ENCODE measurements around the gene LBHD1. TPM values are rescaled to one million over a fixed set of nuclear protein-coding genes. Genes with fewer than 3 reads are reported as not detected.

LBHD1 gene
- total and polyA plus RNA-seq, 2 of the 13 experiments (the other 11 are each of a cell fraction or from before 2014, with no cell fraction given), result 3.2 to 3.7 TPM

DNA sequence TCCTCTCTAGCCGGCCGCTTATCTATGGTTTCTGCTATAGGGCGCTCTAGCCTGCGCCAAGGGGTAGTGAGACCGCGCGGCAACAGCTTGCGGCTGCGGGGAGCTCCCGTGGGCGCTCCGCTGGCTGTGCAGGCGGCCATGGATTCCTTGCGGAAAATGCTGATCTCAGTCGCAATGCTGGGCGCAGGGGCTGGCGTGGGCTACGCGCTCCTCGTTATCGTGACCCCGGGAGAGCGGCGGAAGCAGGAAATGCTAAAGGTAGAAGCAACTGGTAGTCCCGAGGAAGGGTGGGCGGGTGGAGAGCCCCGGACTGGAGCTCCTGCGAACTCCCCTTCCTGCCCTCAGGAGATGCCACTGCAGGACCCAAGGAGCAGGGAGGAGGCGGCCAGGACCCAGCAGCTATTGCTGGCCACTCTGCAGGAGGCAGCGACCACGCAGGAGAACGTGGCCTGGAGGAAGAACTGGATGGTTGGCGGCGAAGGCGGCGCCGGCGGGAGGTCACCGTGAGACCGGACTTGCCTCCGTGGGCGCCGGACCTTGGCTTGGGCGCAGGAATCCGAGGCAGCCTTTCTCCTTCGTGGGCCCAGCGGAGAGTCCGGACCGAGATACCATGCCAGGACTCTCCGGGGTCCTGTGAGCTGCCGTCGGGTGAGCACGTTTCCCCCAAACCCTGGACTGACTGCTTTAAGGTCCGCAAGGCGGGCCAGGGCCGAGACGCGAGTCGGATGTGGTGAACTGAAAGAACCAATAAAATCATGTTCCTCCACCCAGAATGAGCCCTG lies at the start of gene LBHD1, which contains the start of gene UQCC3 (continued):
- TF ChIP-seq YEATS2 (CRISPR knock-in tag; IDR thresholded peaks at IDR 0.05; ENCODE audit: borderline replicate concordance), result peak; percentile 93
- TF ChIP-seq, protein P1, sequence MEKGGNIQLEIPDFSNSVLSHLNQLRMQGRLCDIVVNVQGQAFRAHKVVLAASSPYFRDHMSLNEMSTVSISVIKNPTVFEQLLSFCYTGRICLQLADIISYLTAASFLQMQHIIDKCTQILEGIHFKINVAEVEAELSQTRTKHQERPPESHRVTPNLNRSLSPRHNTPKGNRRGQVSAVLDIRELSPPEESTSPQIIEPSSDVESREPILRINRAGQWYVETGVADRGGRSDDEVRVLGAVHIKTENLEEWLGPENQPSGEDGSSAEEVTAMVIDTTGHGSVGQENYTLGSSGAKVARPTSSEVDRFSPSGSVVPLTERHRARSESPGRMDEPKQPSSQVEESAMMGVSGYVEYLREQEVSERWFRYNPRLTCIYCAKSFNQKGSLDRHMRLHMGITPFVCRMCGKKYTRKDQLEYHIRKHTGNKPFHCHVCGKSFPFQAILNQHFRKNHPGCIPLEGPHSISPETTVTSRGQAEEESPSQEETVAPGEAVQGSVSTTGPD (CRISPR knock-in tag; IDR thresholded peaks at IDR 0.05), result 0 out of 2 replicates have a peak, but pooled peaks have one; percentile 34
- no peak for TF ChIP-seq ZFP36 (IDR thresholded peaks at IDR 0.05; ENCODE audit: borderline replicate concordance, low read depth, low read length, partially characterized antibody)
- TF ChIP-seq ZNF775 (CRISPR knock-in tag; IDR thresholded peaks at IDR 0.05; ENCODE audit: borderline replicate concordance), result no peak
- peak; percentile 35; the same call in 1 of the 2 replicates for TF ChIP-seq ZMYM4 (CRISPR knock-in tag; IDR thresholded peaks at IDR 0.05)
- 0 out of 2 replicates have a peak, but pooled peaks have one; percentile 21 for TF ChIP-seq CBFB (CRISPR knock-in tag; IDR thresholded peaks at IDR 0.05)
- TF ChIP-seq ZNF619 (CRISPR knock-in tag; IDR thresholded peaks at IDR 0.05), result no peak; the same call in 1 of the 2 replicates
- TF ChIP-seq POGZ (CRISPR knock-in tag; IDR thresholded peaks at IDR 0.05), result peak; percentile 65; the same call in 1 of the 2 replicates
- no peak for TF ChIP-seq CEBPG (CRISPR knock-in tag; IDR thresholded peaks at IDR 0.05)
- TF ChIP-seq ZNF550 (CRISPR knock-in tag; IDR thresholded peaks at IDR 0.05; ENCODE audit: borderline replicate concordance), result peak; percentile 93; the same call in 1 of the 2 replicates
- TF ChIP-seq DPF2 (CRISPR knock-in tag; IDR thresholded peaks at IDR 0.05; ENCODE audit: borderline replicate concordance, low read depth), result no peak
- no peak for TF ChIP-seq SATB2 (CRISPR knock-in tag; IDR thresholded peaks at IDR 0.05)
- peak; percentile 39; the same call in 1 of the 2 replicates for TF ChIP-seq KLF12 (CRISPR knock-in tag; IDR thresholded peaks at IDR 0.05; ENCODE audit: borderline replicate concordance)
- TF ChIP-seq ZNF317 (CRISPR knock-in tag; IDR thresholded peaks at IDR 0.05), result no peak
- TF ChIP-seq ZNF256 (CRISPR knock-in tag; conservative IDR thresholded peaks at IDR 0.05), result 0 out of 2 replicates have a peak, but pooled peaks have one; percentile 71
- peak; percentile 82; the same call in 1 of the 2 replicates for TF ChIP-seq ZNF232 (CRISPR knock-in tag; IDR thresholded peaks at IDR 0.05; ENCODE audit: borderline replicate concordance)
- TF ChIP-seq, protein P2, sequence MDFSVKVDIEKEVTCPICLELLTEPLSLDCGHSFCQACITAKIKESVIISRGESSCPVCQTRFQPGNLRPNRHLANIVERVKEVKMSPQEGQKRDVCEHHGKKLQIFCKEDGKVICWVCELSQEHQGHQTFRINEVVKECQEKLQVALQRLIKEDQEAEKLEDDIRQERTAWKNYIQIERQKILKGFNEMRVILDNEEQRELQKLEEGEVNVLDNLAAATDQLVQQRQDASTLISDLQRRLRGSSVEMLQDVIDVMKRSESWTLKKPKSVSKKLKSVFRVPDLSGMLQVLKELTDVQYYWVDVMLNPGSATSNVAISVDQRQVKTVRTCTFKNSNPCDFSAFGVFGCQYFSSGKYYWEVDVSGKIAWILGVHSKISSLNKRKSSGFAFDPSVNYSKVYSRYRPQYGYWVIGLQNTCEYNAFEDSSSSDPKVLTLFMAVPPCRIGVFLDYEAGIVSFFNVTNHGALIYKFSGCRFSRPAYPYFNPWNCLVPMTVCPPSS (IDR thresholded peaks at IDR 0.05), result no peak
- TF ChIP-seq, protein P3, sequence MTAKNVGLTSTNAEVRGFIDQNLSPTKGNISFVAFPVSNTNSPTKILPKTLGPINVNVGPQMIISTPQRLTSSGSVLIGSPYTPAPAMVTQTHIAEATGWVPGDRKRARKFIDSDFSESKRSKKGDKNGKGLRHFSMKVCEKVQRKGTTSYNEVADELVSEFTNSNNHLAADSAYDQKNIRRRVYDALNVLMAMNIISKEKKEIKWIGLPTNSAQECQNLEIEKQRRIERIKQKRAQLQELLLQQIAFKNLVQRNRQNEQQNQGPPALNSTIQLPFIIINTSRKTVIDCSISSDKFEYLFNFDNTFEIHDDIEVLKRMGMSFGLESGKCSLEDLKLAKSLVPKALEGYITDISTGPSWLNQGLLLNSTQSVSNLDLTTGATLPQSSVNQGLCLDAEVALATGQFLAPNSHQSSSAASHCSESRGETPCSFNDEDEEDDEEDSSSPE (CRISPR knock-in tag; IDR thresholded peaks at IDR 0.05), result peak; percentile 59
- TF ChIP-seq ZNF75D (CRISPR knock-in tag; IDR thresholded peaks at IDR 0.05; ENCODE audit: borderline replicate concordance), result no peak
- 0 out of 2 replicates have a peak, but pooled peaks have one; percentile 67 for TF ChIP-seq BORCS8-MEF2B (CRISPR knock-in tag; IDR thresholded peaks at IDR 0.05)
- TF ChIP-seq, protein P4, sequence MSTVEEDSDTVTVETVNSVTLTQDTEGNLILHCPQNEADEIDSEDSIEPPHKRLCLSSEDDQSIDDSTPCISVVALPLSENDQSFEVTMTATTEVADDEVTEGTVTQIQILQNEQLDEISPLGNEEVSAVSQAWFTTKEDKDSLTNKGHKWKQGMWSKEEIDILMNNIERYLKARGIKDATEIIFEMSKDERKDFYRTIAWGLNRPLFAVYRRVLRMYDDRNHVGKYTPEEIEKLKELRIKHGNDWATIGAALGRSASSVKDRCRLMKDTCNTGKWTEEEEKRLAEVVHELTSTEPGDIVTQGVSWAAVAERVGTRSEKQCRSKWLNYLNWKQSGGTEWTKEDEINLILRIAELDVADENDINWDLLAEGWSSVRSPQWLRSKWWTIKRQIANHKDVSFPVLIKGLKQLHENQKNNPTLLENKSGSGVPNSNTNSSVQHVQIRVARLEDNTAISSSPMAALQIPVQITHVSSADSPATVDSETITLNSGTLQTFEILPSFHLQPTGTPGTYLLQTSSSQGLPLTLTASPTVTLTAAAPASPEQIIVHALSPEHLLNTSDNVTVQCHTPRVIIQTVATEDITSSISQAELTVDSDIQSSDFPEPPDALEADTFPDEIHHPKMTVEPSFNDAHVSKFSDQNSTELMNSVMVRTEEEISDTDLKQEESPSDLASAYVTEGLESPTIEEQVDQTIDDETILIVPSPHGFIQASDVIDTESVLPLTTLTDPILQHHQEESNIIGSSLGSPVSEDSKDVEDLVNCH (CRISPR knock-in tag; IDR thresholded peaks at IDR 0.05), result no peak
- TF ChIP-seq ZNF121 (CRISPR knock-in tag; IDR thresholded peaks at IDR 0.05), result 0 out of 2 replicates have a peak, but pooled peaks have one; percentile 28
- 0 out of 2 replicates have a peak, but pooled peaks have one; percentile 74 for TF ChIP-seq ZNF225 (CRISPR knock-in tag; IDR thresholded peaks at IDR 0.05)

Measured in HepG2 (cell line).